HG03575 (cell line): Measurements from ENCODE around the gene BTBD1.
"Not testable (repeated sequence)": the region's sequence is repeated elsewhere in the genome, so short reads cannot be mapped to it uniquely, and the experiment has no call there.

Experiments used
- ATAC-seq: cut with Tn5 transposase; IDR thresholded peaks from one replicate; pipeline ENCODE4 v1.9.1; 2021; ENCODE audit not compliant: unreplicated experiment, insufficient number of reproducible peaks, low FRiP score; ENCODE audit errors: extremely low read depth

The BTBD1 gene

DNA sequence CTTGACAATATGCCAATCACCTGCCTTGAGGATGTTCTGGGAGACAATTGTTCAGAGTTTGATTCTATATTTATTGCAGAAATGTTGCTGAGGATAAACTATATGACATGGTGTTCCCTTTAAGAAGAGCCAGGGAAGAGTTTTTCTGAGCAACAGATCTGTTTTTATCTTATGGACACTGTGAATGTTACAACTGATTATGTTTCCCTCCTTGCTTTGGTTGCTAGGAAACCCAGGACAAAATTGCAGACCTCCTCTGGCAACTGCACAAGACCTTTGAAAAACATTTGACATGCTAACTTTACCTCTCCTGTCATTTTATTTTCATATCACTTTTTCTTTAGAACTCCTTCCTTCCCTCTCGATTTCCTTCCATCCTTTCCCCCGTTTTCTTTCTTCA lies 32.2 kb upstream of the BTBD1 start:
- no peak for ATAC-seq

DNA sequence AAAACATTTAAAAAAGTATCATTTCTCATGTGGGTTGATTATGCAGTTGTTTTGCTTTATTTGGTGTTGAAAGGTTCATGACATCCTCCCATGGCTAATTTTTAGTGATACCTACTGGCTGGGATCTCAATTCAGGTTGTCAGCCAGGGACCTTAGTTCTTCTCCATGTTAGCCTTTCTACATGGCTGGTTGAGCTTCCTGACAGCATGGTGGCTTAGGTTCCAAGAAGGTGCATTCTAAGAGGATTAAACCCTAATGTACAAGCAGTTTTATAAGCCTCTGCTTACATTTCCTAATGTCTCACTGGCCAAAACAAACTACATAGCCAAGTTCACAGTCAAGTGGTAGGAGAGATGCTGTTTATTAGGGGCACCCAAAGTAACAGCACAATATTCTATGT lies 31.0 kb upstream of the BTBD1 start:
- no peak for ATAC-seq

DNA sequence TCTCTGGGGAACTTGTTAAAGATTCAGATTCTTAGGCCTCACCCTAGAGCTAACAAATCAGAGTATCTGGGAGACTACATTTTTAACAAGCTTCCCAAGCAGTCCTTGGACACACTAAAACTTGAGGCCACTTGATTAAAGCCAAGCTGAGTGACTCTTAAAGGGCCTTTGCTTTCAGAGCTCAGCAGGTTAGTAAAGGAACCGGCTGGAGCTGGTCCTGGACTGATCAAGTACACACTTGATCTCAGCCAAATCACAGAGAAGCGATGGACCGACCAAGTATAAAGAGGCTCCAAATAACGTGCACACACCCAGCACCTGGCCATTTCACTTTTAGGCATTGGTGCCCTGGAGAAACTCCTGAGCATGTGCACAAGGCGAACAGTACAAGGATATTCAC lies 27.5 kb upstream of the BTBD1 start:
- ATAC-seq = no peak

DNA sequence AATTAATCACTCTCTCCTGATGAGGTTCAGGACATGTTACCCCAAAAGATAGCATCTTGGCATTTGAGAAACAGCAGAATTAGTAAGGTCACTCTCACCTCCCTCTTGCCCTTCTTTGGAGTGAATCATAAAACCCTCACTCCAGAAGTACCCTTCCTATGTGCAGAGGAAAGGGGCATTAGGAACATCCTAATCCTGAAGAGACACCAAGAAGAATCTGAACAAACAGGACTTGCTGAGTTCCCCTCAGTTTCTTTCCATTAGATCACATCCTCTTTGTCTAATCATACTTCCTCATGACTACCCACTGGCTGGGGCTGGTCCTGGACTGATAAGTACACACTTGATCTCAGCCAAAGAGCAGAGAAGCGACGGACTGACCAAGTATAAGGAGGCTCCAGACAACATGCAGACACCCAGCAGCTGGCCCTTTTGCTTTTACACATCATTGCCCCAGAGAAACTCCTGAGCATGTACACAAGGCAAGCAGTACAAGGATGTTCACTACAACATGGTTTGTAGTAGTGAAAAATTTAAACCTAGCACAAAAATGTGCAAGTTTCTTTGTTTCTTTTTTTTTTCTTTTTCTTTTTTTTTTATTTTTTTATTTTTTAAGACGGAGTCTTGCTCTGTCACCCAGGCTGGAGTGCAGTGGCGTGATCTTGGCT lies 25.4 kb upstream of the BTBD1 start:
- no peak for ATAC-seq

GRCh38 chr15:83091965-83092308 lies 24.9 kb upstream of the BTBD1 start:
- not testable (repeated sequence) for ATAC-seq

GRCh38 chr15:83090465-83090864 lies 23.4 kb upstream of the BTBD1 start:
- ATAC-seq = no peak

DNA sequence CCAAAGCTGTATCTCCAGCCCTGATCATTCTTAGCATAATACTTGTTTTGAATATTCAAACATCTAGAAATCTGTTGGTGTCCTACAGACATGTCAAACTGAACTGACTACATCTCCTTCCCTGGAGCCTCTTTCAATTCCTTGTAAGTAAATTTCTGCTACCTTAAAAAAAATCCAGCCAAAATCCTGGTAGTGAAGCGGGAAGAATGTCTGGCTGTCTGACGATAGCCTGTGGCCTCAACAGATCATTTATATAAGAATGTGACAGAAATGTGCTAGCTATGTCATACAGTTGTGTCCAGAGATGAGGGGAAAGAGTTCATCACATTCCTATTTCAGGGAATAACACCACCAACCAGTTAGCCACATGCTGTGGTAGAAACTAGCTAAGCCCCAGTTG lies 21.8 kb upstream of the BTBD1 start:
- ATAC-seq = no peak

- ATAC-seq = no peak
These were observed 20.5 kb upstream of the BTBD1 start for GRCh38 chr15:83087576-83087975.

- not testable (repeated sequence) for ATAC-seq
These were observed 19.0 kb upstream of the BTBD1 start for GRCh38 chr15:83085864-83086552.

- not testable (repeated sequence) for ATAC-seq
These were observed 18.4 kb upstream of the BTBD1 start for GRCh38 chr15:83085461-83085860.

DNA sequence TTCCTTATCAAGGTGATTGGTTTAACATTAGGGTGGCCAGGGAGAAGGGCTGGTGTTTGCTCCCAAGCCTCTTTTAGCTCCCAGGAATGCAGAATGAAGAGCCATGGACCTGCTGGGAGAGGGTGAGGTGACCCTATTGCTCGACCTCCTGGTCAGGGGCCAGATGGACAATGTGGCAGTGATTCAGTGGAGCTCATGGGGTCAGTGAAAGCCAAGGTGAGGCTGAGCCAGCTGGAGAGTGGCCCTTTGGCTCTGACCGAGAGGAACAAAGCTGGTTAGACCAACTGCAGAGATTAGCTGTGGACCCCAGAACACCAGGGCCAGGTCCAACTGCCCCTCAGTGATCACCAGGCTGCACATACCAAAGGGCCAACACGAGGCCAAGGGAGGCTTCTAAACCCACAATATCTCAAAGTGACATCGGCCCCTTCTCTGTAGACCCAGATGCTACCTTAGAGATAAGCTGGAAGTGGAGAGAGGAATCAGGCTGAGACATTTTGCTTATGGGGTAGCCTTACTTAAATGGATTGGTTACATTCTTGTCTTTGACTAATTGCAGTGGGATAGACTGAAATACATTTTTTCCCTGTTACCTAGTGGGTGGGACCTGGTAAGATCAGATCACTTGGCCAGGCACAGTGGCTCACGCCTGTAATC lies 15.8 kb upstream of the BTBD1 start:
- ATAC-seq = no peak

GRCh38 chr15:83081256-83082014 lies 14.4 kb upstream of the BTBD1 start:
- ATAC-seq = no peak

GRCh38 chr15:83078712-83079111 lies 11.7 kb upstream of the BTBD1 start:
- no peak for ATAC-seq

GRCh38 chr15:83077491-83078230 lies 10.6 kb upstream of the BTBD1 start:
- ATAC-seq = no peak

- not testable (repeated sequence) for ATAC-seq
These were observed 2.2 kb upstream of the BTBD1 start for GRCh38 chr15:83069211-83069642.

- no peak for ATAC-seq
These were observed 1.0 kb upstream of the BTBD1 start for GRCh38 chr15:83068054-83068453.

GRCh38 chr15:83067638-83067962 lies 548 bp upstream of the BTBD1 start:
- ATAC-seq = no peak

GRCh38 chr15:83066034-83066733 lies 868 bp downstream of the BTBD1 start:
- no peak for ATAC-seq

DNA sequence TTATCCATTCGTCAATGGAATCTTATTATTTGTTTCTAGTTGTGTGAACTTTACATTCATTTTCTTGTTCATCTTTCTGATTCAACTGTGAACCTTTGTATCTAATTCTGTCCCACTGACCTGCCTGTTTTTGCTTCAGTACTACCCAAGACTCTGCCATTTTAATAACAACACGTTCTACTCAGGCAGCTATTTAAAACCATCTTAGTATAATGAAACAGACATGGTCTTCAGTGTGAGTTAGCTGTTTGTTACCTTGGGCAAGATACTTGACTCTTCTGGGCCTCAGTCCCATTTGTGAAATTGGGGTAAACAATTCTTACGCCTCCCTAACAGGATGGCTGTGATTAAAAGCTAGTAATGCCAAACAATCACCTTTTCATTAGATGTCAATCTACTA lies 1.6 kb downstream of the BTBD1 start:
- ATAC-seq = no peak
